KMS-11 (cell line): ENCODE data around the gene JAM3.
A peak's percentile ranks its signal among the peaks of the same experiment; 100 is the strongest.

Source experiments
- H2AFZ ChIP-seq: fragments of 200-600 bp; sonication (generic); 2 replicates; pipeline ENCODE4 v1.6.1; 2016; ENCODE audit warnings: antibody characterized with exemption, mixed run types, low read depth
- H3K27ac ChIP-seq: fragments of 200-600 bp; sonication (generic); 2 replicates; pipeline ENCODE4 v1.6.1; 2016; ENCODE audit warnings: mild to moderate bottlenecking, mixed run types
- H3K27me3 ChIP-seq: fragments of 200-600 bp; sonication (generic); 2 replicates; pipeline ENCODE4 v1.6.1; 2017; ENCODE audit warnings: mild to moderate bottlenecking, low read depth, mixed run types, moderate library complexity; ENCODE audit not compliant: insufficient read depth
- H3K36me3 ChIP-seq: fragments of 200-600 bp; sonication (generic); 2 replicates; pipeline ENCODE4 v1.6.1; 2017; ENCODE audit warnings: mild to moderate bottlenecking, mixed run types; ENCODE audit not compliant: insufficient read depth
- H3K4me1 ChIP-seq: fragments of 200-600 bp; sonication (generic); 2 replicates; pipeline ENCODE4 v1.6.1; 2016; ENCODE audit warnings: mild to moderate bottlenecking, low read depth, mixed run types; ENCODE audit not compliant: poor library complexity, severe bottlenecking
- H3K4me2 ChIP-seq: fragments of 200-600 bp; sonication (generic); 2 replicates; pipeline ENCODE4 v1.7.0; 2016; ENCODE audit warnings: mild to moderate bottlenecking, mixed run types
- H3K4me3 ChIP-seq: fragments of 200-600 bp; sonication (generic); IDR thresholded peaks from 2 replicates; pipeline ENCODE4 v1.6.1; 2017; ENCODE audit warnings: low read depth, low read length, mixed read lengths; ENCODE audit not compliant: insufficient read depth
- H3K79me2 ChIP-seq: fragments of 200-600 bp; sonication (generic); 2 replicates; pipeline ENCODE4 v1.6.1; 2016; ENCODE audit warnings: low read depth, mixed run types; ENCODE audit not compliant: insufficient read depth
- H3K9ac ChIP-seq: fragments of 200-600 bp; sonication (generic); 2 replicates; pipeline ENCODE4 v1.6.1; 2016; ENCODE audit warnings: mild to moderate bottlenecking, mixed run types
- H4K20me1 ChIP-seq: fragments of 200-600 bp; sonication (generic); 2 replicates; pipeline ENCODE4 v1.6.1; 2016; ENCODE audit warnings: mild to moderate bottlenecking, mixed run types; ENCODE audit not compliant: insufficient read depth
- TF ChIP-seq, protein P1 (sequence below): fragments of 200-600 bp; sonication (generic); conservative IDR thresholded peaks from 2 replicates; pipeline ENCODE4 v1.6.1; 2017; ENCODE audit warnings: low read depth, mild to moderate bottlenecking, antibody characterized with exemption, low read length, moderate library complexity, mixed read lengths

JAM3 gene

DNA sequence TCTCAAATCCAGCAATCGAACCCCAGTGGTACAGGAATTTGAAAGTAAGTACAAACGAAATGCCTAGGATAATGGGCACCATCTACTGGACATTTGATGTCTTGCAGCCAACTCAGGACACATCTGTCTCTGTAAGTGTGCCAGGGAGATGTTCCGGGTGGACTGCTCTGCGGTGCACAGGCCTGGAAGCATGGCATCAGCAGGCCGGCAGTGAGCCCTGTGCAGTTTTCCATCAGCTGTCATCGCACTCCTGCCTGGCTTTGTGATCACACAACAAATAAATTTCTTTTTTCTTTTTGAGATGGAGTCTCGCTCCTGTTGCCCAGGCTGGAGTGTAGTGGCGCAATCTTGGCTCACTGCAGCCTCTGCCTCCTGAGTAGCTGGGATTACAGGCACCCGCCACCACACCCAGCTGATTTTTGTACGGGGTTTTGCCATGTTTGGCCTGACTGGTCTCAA is 71.0 kb downstream of the JAM3 start:
- Histone ChIP-seq H3K27ac (no peak overlapping the region), H3K4me3 (no peak overlapping the region), H3K4me1 (no peaks in the 10 kb centered on the region), H3K79me2 (no peaks in the 10 kb centered on the region), H4K20me1 (no peaks in the 10 kb centered on the region), H3K4me2 (no peak overlapping the region), H2AFZ (no peak overlapping the region), H3K36me3 (no peaks in the 10 kb centered on the region), H3K9ac (no peak overlapping the region), H3K27me3 (no peaks in the 10 kb centered on the region)
- TF ChIP-seq, protein P1, sequence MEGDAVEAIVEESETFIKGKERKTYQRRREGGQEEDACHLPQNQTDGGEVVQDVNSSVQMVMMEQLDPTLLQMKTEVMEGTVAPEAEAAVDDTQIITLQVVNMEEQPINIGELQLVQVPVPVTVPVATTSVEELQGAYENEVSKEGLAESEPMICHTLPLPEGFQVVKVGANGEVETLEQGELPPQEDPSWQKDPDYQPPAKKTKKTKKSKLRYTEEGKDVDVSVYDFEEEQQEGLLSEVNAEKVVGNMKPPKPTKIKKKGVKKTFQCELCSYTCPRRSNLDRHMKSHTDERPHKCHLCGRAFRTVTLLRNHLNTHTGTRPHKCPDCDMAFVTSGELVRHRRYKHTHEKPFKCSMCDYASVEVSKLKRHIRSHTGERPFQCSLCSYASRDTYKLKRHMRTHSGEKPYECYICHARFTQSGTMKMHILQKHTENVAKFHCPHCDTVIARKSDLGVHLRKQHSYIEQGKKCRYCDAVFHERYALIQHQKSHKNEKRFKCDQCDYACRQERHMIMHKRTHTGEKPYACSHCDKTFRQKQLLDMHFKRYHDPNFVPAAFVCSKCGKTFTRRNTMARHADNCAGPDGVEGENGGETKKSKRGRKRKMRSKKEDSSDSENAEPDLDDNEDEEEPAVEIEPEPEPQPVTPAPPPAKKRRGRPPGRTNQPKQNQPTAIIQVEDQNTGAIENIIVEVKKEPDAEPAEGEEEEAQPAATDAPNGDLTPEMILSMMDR: peak; percentile 62

DNA sequence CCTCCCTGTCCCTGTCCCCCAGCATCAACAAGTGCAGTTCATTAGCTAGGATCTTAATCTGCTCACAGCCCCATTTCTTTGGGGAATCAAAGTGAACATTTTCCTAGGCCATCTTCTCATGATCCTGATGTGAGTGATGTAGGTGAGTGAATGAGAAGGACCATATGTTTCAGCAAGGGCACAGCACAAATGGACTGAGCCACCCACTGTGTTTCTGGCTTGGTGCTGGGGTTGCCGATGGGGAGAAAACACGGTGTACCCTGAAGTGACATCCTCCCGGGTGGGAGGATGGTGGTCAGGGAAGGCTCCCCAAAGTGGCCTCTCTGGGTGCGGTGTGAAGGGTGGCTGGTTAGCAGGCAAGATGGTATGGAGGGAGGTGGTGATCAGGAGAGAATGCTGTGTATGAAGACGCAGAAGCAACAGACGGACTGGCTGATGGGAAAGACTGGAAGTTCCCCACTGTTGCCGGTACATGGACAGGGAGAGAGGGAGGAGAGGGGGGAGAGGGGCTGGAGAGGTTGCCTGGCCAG is 72.2 kb downstream of the JAM3 start:
- H3K4me3 ChIP-seq: no peak overlapping the region
- H3K9ac ChIP-seq: no peak overlapping the region
- H3K4me2 ChIP-seq: no peak overlapping the region
- TF ChIP-seq, protein P1: no peak
- no peaks in the 10 kb centered on the region for H4K20me1 ChIP-seq
- no peak overlapping the region for H2AFZ ChIP-seq
- no peak overlapping the region for H3K27ac ChIP-seq
- no peaks in the 10 kb centered on the region for H3K27me3 ChIP-seq
- no peaks in the 10 kb centered on the region for H3K79me2 ChIP-seq
- H3K36me3 ChIP-seq: no peaks in the 10 kb centered on the region
- no peaks in the 10 kb centered on the region for H3K4me1 ChIP-seq

DNA sequence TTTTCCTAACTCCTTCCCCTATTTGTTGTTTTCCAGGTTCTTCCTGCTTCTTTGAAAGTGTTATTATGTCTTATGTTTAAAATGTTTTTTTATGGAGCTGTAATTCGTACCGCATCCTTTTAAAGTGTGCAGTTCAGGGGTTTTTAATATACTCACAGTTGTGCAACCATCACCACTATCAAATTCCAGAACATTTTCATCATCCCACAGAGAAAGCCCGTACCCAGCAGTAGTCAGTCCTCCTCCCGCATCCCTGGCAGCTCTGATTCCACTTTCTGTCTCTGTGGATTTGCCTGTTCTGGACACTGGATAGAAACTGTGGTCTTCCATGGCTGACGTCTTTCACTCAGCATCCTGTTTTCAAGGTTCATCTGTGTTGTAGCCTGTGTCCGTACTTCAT is 73.7 kb downstream of the JAM3 start:
- H4K20me1 ChIP-seq: no peaks in the 10 kb centered on the region
- H2AFZ ChIP-seq: no peak overlapping the region
- no peaks in the 10 kb centered on the region for H3K27me3 ChIP-seq
- TF ChIP-seq, protein P1: no peak
- H3K4me1 ChIP-seq: no peaks in the 10 kb centered on the region
- no peak overlapping the region for H3K9ac ChIP-seq
- no peaks in the 10 kb centered on the region for H3K36me3 ChIP-seq
- H3K4me3 ChIP-seq: no peak overlapping the region
- no peak overlapping the region for H3K4me2 ChIP-seq
- no peak overlapping the region for H3K27ac ChIP-seq
- H3K79me2 ChIP-seq: no peaks in the 10 kb centered on the region

DNA sequence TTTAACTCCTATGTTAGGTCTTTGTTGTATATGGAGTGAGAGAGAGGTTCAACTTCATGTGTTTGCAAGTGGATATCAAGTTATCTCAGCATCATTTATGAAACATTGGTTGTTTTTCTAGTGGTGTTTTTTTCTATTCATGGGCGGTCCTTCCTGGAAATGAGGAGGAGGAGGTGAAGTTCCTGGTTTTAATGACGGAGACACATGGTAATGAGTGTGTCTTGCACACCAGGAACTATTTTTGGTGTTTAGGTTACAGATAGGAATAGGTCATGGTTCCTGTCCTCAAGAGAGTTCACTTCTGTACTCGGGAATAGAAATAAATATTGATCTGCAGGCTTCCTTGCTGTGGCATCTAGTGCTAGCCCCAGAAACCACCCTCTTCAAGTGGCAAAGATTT is 74.9 kb downstream of the JAM3 start:
- Histone ChIP-seq H3K4me1 (no peaks in the 10 kb centered on the region), H4K20me1 (no peaks in the 10 kb centered on the region), H2AFZ (no peak overlapping the region), H3K9ac (no peak overlapping the region), H3K4me2 (no peak overlapping the region), H3K27me3 (no peaks in the 10 kb centered on the region), H3K79me2 (no peaks in the 10 kb centered on the region), H3K27ac (no peak overlapping the region), H3K36me3 (no peaks in the 10 kb centered on the region), H3K4me3 (no peak overlapping the region)
- TF ChIP-seq, protein P1: no peak

DNA sequence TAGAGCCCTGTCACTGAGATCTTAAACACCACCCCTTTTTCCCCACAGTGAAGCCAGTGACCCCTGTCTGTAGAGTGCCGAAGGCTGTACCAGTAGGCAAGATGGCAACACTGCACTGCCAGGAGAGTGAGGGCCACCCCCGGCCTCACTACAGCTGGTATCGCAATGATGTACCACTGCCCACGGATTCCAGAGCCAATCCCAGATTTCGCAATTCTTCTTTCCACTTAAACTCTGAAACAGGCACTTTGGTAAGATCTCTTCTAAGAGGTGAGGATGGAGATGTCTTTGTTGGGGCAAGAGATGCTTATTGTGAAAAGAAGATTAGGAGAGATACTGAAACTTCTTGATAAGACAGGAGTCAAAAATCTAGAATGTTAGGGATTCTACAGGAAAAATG is 75.9 kb downstream of the JAM3 start:
- Histone ChIP-seq H3K27ac (no peak overlapping the region), H3K36me3 (no peaks in the 10 kb centered on the region), H3K4me2 (no peak overlapping the region), H3K27me3 (no peaks in the 10 kb centered on the region), H4K20me1 (no peaks in the 10 kb centered on the region), H3K9ac (no peak overlapping the region), H3K4me3 (no peak overlapping the region), H2AFZ (no peak overlapping the region), H3K4me1 (no peaks in the 10 kb centered on the region), H3K79me2 (no peaks in the 10 kb centered on the region)
- TF ChIP-seq, protein P1: no peak
